WTC11 (cell line): ENCODE data around the gene ABCD2.

Experiments used
- FOXJ3 ChIP-seq: sonication (generic); formaldehyde crosslinking; IDR thresholded peaks from 2 replicates; pipeline ENCODE4 v1.9.0; 2021; ENCODE audit warnings: missing genetic modification reagents, mild to moderate bottlenecking, borderline replicate concordance
- FOXP4 ChIP-seq: sonication (generic); formaldehyde crosslinking; IDR thresholded peaks from 2 replicates; pipeline ENCODE4 v1.8.0; 2022; ENCODE audit warnings: mild to moderate bottlenecking, missing genetic modification reagents
- GABPB1 ChIP-seq: sonication (generic); formaldehyde crosslinking; IDR thresholded peaks from 2 replicates; pipeline ENCODE4 v1.8.1; 2023; ENCODE audit warnings: mild to moderate bottlenecking, missing genetic modification reagents
- MAX ChIP-seq: sonication (generic); formaldehyde crosslinking; IDR thresholded peaks from 2 replicates; pipeline ENCODE4 v1.8.0; 2022; ENCODE audit warnings: mild to moderate bottlenecking, missing genetic modification reagents
- MXD4 ChIP-seq: fragments of 250-450 bp; sonication (Bioruptor Pico); IDR thresholded peaks from 2 replicates; pipeline ENCODE4 v1.8.0; 2021; ENCODE audit warnings: mild to moderate bottlenecking, moderate library complexity, borderline replicate concordance
- NFE2L1 ChIP-seq: sonication (generic); formaldehyde crosslinking; IDR thresholded peaks from 2 replicates; pipeline ENCODE4 v1.8.1; 2023; ENCODE audit warnings: missing genetic modification reagents
- NFYB ChIP-seq: sonication (generic); formaldehyde crosslinking; conservative IDR thresholded peaks from 2 replicates; pipeline ENCODE4 v1.8.0; 2022; ENCODE audit warnings: low read depth, missing genetic modification reagents
- NR1H2 ChIP-seq: sonication (generic); formaldehyde crosslinking; IDR thresholded peaks from 2 replicates; pipeline ENCODE4 v1.9.0; 2021; ENCODE audit warnings: mild to moderate bottlenecking, moderate library complexity, missing genetic modification reagents
- TCF7 ChIP-seq: sonication (generic); formaldehyde crosslinking; IDR thresholded peaks from 2 replicates; pipeline ENCODE4 v1.8.0; 2022; ENCODE audit warnings: mild to moderate bottlenecking, low read depth, missing genetic modification reagents, moderate library complexity
- ZNF281 ChIP-seq: sonication (generic); formaldehyde crosslinking; IDR thresholded peaks from 2 replicates; pipeline ENCODE4 v1.8.0; 2023; ENCODE audit warnings: mild to moderate bottlenecking, missing genetic modification reagents
- ZNF512 ChIP-seq: sonication (generic); formaldehyde crosslinking; IDR thresholded peaks from 2 replicates; pipeline ENCODE4 v1.8.1; 2022; ENCODE audit warnings: missing genetic modification reagents, borderline replicate concordance
- TF ChIP-seq, protein P1 (sequence below): fragments of 200-600 bp; IDR thresholded peaks from 2 replicates; pipeline ENCODE4 v1.8.0; 2022; ENCODE audit warnings: antibody characterized with exemption
- TF ChIP-seq, protein P2 (sequence below): fragments of 250-450 bp; sonication (Bioruptor Pico); IDR thresholded peaks from 2 replicates; pipeline ENCODE4 v2.1.2; 2022; ENCODE audit warnings: mild to moderate bottlenecking, moderate library complexity
- TF ChIP-seq, protein P3 (sequence below): sonication (generic); formaldehyde crosslinking; conservative IDR thresholded peaks from 2 replicates; pipeline ENCODE4 v1.8.1; 2023; ENCODE audit warnings: mild to moderate bottlenecking, low read depth, missing genetic modification reagents, moderate library complexity

DNA sequence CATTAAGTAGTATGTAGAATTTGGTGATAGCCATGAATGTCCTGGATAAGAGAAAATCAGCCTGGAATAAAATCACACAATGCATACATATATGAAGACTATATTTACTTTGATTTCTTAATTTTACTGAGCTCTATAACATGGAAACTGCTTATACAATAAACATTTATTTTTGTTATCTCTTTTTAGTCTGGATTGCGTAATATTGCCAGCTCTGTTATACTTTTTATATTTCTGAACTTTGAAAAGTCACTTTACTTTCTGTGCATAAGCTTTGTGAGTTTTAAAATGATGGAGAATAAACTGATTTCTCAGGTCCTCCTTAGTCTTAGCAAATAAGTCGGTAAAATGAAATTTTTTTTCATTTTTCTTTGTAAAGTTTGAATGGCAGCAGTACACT is 19.2 kb upstream of the ABCD2 start:
- TF ChIP-seq, protein P1, sequence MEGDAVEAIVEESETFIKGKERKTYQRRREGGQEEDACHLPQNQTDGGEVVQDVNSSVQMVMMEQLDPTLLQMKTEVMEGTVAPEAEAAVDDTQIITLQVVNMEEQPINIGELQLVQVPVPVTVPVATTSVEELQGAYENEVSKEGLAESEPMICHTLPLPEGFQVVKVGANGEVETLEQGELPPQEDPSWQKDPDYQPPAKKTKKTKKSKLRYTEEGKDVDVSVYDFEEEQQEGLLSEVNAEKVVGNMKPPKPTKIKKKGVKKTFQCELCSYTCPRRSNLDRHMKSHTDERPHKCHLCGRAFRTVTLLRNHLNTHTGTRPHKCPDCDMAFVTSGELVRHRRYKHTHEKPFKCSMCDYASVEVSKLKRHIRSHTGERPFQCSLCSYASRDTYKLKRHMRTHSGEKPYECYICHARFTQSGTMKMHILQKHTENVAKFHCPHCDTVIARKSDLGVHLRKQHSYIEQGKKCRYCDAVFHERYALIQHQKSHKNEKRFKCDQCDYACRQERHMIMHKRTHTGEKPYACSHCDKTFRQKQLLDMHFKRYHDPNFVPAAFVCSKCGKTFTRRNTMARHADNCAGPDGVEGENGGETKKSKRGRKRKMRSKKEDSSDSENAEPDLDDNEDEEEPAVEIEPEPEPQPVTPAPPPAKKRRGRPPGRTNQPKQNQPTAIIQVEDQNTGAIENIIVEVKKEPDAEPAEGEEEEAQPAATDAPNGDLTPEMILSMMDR, result no peak
- TF ChIP-seq, protein P2, sequence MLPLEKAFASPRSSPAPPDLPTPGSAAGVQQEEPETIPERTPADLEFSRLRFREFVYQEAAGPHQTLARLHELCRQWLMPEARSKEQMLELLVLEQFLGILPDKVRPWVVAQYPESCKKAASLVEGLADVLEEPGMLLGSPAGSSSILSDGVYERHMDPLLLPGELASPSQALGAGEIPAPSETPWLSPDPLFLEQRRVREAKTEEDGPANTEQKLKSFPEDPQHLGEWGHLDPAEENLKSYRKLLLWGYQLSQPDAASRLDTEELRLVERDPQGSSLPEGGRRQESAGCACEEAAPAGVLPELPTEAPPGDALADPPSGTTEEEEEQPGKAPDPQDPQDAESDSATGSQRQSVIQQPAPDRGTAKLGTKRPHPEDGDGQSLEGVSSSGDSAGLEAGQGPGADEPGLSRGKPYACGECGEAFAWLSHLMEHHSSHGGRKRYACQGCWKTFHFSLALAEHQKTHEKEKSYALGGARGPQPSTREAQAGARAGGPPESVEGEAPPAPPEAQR (CRISPR knock-in tag), result no peak
- TF ChIP-seq NR1H2 (CRISPR knock-in tag) (no peak), MXD4 (CRISPR knock-in tag) (no peak), NFE2L1 (CRISPR knock-in tag) (no peak), MAX (no peak), ZNF512 (CRISPR knock-in tag) (no peak), TCF7 (CRISPR knock-in tag) (no peak), ZNF281 (CRISPR knock-in tag) (no peak), GABPB1 (CRISPR knock-in tag) (no peak), FOXP4 (CRISPR knock-in tag) (no peak), NFYB (CRISPR knock-in tag) (no peak), FOXJ3 (CRISPR knock-in tag) (no peak)
- TF ChIP-seq, protein P3, sequence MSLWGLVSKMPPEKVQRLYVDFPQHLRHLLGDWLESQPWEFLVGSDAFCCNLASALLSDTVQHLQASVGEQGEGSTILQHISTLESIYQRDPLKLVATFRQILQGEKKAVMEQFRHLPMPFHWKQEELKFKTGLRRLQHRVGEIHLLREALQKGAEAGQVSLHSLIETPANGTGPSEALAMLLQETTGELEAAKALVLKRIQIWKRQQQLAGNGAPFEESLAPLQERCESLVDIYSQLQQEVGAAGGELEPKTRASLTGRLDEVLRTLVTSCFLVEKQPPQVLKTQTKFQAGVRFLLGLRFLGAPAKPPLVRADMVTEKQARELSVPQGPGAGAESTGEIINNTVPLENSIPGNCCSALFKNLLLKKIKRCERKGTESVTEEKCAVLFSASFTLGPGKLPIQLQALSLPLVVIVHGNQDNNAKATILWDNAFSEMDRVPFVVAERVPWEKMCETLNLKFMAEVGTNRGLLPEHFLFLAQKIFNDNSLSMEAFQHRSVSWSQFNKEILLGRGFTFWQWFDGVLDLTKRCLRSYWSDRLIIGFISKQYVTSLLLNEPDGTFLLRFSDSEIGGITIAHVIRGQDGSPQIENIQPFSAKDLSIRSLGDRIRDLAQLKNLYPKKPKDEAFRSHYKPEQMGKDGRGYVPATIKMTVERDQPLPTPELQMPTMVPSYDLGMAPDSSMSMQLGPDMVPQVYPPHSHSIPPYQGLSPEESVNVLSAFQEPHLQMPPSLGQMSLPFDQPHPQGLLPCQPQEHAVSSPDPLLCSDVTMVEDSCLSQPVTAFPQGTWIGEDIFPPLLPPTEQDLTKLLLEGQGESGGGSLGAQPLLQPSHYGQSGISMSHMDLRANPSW (CRISPR knock-in tag), result no peak
